ENCODE measurements around the gene TRMO.

DNA sequence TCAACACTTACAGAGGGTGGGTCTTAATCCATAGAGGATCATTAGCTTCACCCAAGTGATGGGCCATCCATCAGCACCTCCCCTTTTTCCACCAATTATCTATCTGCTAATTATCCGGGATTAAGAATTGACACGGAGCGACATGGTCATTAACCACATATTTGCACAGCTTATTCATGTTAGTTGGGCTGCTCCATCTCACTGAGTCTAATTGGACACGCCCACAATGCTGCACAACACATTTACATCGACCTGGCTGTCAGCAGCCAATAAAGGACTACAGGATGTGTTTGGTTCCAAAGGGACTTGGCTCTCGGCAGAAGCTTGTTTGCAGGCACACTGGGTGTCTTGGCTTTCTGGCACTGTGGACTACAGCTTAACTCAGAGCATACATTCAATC is 47.7 kb downstream of the TRMO start:
- TF ChIP-seq, protein P1, sequence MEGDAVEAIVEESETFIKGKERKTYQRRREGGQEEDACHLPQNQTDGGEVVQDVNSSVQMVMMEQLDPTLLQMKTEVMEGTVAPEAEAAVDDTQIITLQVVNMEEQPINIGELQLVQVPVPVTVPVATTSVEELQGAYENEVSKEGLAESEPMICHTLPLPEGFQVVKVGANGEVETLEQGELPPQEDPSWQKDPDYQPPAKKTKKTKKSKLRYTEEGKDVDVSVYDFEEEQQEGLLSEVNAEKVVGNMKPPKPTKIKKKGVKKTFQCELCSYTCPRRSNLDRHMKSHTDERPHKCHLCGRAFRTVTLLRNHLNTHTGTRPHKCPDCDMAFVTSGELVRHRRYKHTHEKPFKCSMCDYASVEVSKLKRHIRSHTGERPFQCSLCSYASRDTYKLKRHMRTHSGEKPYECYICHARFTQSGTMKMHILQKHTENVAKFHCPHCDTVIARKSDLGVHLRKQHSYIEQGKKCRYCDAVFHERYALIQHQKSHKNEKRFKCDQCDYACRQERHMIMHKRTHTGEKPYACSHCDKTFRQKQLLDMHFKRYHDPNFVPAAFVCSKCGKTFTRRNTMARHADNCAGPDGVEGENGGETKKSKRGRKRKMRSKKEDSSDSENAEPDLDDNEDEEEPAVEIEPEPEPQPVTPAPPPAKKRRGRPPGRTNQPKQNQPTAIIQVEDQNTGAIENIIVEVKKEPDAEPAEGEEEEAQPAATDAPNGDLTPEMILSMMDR (conservative IDR thresholded peaks at IDR 0.05 in 1 of 2, IDR thresholded peaks at IDR 0.05 in 1 of 2; ENCODE audit: extremely low read depth in 1 of 2, insufficient read depth in 1 of 2, low read depth in 1 of 2, low read length in 2 of 2): no peak
- TF ChIP-seq EZH2 (IDR thresholded peaks at IDR 0.05; ENCODE audit: borderline replicate concordance, low read length): no peak
